Right lobe of liver (tissue), 4 donors: ENCODE measurements around the gene TPPP2.

Experiments used
- POLR2A ChIP-seq: fragments of 450-650 bp; IDR thresholded peaks from one replicate; pipeline ENCODE4 v1.6.1; 2017; ENCODE audit warnings: antibody characterized with exemption, mild to moderate bottlenecking
- TF ChIP-seq, protein P1 (sequence below), 4 donors: fragments of 200-600 bp in 3 of 4; fragments of 450-650 bp in 1 of 4; IDR thresholded peaks; one replicate each; pipeline versions ENCODE4 v1.5.1 to v1.8.0; 2016 to 2022; ENCODE audit warnings: antibody characterized with exemption in 4 of 4, mild to moderate bottlenecking in 2 of 4
- donor health status: DM: no; HTN: no; CAD: no.
- donor health status: DM: no; HTN: no; CAD: no.
- donor health status: DM: no; HTN: yes; CAD: no.

DNA sequence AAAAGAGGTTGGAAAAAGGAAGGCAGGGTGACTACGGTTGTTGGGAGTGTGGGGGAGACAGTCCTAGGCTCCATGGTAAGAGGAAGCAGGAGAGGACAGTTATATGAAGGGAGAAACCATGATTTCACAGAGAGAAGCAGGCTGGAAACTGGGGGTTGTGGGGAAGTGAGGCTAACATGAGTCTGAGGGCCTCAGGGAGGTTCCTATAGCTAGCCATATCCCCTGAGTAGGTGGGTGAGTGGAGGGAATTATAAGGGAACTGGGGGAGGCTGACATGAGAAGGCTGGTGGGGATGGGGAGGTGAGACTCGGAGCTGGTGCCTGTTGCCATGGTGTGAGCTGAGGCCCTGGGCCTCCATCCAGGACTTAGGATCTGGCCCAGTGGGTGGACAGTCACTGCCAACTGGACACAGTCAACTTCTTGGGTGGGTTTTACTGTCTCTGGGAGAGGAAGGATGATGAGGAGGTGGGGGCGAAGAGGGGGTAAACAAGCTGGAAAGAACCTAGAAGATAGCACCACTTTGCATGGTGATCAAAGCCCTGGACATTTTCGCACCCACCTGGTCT is 3.2 kb downstream of the TPPP2 start:
- TF ChIP-seq, protein P1, sequence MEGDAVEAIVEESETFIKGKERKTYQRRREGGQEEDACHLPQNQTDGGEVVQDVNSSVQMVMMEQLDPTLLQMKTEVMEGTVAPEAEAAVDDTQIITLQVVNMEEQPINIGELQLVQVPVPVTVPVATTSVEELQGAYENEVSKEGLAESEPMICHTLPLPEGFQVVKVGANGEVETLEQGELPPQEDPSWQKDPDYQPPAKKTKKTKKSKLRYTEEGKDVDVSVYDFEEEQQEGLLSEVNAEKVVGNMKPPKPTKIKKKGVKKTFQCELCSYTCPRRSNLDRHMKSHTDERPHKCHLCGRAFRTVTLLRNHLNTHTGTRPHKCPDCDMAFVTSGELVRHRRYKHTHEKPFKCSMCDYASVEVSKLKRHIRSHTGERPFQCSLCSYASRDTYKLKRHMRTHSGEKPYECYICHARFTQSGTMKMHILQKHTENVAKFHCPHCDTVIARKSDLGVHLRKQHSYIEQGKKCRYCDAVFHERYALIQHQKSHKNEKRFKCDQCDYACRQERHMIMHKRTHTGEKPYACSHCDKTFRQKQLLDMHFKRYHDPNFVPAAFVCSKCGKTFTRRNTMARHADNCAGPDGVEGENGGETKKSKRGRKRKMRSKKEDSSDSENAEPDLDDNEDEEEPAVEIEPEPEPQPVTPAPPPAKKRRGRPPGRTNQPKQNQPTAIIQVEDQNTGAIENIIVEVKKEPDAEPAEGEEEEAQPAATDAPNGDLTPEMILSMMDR (IDR thresholded peaks at IDR 0.05) = no peak
- TF ChIP-seq POLR2A = no peak
